ENCODE results near the gene CRHR1. TPM values are rescaled to one million over a fixed set of nuclear protein-coding genes. Genes with fewer than 3 reads are reported as not detected.
A peak's percentile ranks its signal among the peaks of the same experiment; 100 is the strongest.
"Not testable (repeated sequence)": the region's sequence is repeated elsewhere in the genome, so short reads cannot be mapped to it uniquely, and the experiment has no call there.

CRHR1 gene
- total RNA-seq (0.26 TPM), polyA plus RNA-seq (0.09 TPM)

DNA sequence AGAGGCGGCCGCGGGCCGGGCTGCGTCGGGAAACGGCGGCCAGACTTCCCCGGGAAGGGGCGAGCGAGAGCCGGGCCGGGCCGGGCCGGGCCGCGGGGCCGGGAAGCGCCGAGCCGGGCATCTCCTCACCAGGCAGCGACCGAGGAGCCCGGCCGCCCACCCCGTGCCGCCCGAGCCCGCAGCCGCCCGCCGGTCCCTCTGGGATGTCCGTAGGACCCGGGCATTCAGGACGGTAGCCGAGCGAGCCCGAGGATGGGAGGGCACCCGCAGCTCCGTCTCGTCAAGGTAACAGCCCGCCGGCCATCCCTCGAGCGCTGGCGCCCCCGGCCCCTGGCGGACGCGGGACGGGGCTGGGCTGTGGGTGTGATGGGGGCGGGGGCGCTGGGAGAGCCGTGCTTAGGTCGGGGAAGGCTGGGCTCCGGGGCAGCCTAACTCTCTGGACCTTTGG is at the start of gene CRHR1:
CRHR1 (plus strand) TSS at position 28 of the 448 bp plus-strand sequence; CDS start at position 253, 225 bp downstream.
- Histone ChIP-seq H3K4me1 (ENCODE audit: insufficient read depth) (peaks cover 3% of the 10 kb centered on the region), H3K4me3 (ENCODE audit: low read depth, low read length) (peak within 1 kb of the TSS; percentile 45), H3K27ac (ENCODE audit: low read depth) (no peak within 1 kb of the TSS), H3K36me3 (ENCODE audit: insufficient read depth) (no peaks in the 10 kb centered on the region)
- 1% methylated on average over 54 of the region's 56 CpGs for WGBS
- no peak for DNase-seq (ENCODE audit: extremely low spot score)

DNA sequence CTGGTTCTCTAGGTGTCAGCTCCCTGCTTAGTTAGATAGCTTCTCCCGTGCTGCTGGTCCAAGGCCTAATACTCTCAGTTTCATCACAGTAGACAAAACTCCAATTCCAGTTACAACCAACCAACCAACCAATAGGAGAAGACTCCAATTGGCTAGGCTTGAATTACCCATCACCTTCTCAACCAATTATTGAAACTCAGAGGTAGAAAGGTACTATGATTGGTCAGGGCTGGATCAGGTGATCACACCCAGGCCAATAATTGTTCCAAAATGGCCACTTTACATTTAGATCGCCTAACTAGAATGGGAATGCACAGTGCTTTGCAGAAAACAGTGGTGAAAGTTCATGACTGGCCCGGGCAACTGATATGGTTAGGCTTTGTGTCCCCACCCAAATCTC is 49.5 kb upstream of the CRHR1 start:
- DNase-seq (ENCODE audit: extremely low spot score), result no peak
- no peaks in the 10 kb centered on the region for H3K36me3 ChIP-seq (ENCODE audit: insufficient read depth)
- 79% methylated on average over 3 of the region's 3 CpGs for WGBS
- no peaks in the 10 kb centered on the region for H3K4me1 ChIP-seq (ENCODE audit: insufficient read depth)
- no peak overlapping the region for H3K4me3 ChIP-seq (ENCODE audit: low read depth, low read length)
- H3K27ac ChIP-seq (ENCODE audit: low read depth), result no peak overlapping the region

DNA sequence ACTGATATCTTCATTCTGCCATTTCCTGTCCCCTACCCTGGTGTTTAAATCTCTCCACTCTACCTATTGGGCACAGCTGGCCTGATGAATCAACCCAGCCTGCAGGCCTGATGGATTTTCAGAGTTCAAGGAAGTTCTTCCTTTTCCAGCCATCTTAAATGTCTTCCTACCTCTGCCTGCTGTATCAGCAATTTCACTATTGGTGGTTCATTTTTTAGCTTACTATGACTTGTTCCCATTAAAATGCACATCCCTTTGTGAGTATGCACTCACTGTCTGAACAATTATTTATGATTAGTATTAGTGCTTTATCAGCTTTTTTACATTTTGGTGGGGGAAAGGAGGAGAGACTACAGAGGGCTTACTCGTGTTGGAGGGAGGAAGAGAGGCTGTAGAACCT is 48.6 kb upstream of the CRHR1 start:
- 38% methylated on average over 1 of the region's 1 CpG for WGBS
- DNase-seq (ENCODE audit: extremely low spot score), result no peak
- Histone ChIP-seq H3K27ac (ENCODE audit: low read depth) (no peak overlapping the region), H3K4me3 (ENCODE audit: low read depth, low read length) (no peak overlapping the region), H3K36me3 (ENCODE audit: insufficient read depth) (no peaks in the 10 kb centered on the region), H3K4me1 (ENCODE audit: insufficient read depth) (no peaks in the 10 kb centered on the region)

DNA sequence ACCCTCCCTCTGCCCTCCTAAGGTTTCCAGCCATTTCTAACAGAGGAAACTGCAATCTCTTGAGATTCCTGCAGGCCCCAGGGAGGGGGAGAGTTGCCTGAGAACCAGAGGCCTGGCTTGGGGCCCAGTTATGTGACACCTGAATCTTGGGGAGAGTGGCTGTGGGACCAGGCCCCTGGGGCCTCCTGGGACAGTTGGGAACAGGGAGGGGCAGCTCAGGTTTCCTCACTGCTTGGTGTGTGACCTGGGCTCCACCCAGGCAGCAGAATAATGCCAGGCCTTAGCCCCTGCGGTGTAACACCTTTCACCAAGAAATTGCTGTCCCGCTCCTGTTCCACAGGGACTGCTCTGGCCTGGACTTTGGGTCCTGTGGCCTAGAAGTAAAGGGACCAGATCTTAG is 44.3 kb upstream of the CRHR1 start:
- DNase-seq (ENCODE audit: extremely low spot score), result no peak
- H3K36me3 ChIP-seq (ENCODE audit: insufficient read depth), result no peaks in the 10 kb centered on the region
- H3K27ac ChIP-seq (ENCODE audit: low read depth), result no peak overlapping the region
- no peak overlapping the region for H3K4me3 ChIP-seq (ENCODE audit: low read depth, low read length)
- WGBS, result 95% methylated on average over 2 of the region's 2 CpGs
- no peaks in the 10 kb centered on the region for H3K4me1 ChIP-seq (ENCODE audit: insufficient read depth)

DNA sequence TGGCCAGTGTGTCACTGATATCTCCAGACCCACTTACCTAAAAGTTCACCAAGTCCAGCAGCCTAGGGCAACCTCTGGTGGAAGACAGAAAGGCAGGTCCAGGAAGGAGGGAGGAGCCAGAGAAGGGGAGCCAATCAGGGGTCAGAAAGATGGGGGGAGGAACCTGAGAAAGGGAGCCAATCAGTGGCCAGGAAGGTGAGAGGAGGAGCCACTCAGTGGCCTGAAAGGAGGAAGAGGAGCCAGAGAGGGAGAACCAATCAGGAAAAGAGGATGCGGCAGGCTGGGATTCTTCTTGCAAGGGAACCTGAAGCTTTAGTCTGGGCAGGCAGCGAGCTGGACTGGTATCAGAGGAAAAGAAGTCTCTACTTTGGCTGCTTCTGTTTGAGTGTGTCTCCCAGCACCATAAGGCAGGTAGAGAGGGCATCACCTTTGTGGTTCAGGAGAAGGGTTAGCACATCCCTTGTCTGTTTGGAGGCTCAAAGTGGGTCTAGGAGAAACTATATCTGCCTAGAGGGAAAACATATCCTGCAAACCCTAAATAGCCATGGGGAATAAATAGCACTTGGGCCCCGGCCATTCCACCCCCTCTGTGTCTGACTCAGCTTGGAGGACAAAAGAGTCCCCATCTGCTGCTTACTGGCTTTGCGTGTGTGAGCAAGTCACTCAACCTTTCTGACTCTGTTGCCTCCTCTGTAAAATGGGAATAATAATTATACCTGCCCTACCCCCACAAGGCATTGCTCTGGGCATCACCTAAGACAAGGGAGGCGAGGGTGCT is 43.4 kb upstream of the CRHR1 start:
- Histone ChIP-seq H3K4me1 (ENCODE audit: insufficient read depth) (no peaks in the 10 kb centered on the region), H3K27ac (ENCODE audit: low read depth) (no peak overlapping the region), H3K4me3 (ENCODE audit: low read depth, low read length) (no peak overlapping the region), H3K36me3 (ENCODE audit: insufficient read depth) (no peaks in the 10 kb centered on the region)
- no peak for DNase-seq (ENCODE audit: extremely low spot score)
- 44% methylated on average over 5 of the region's 5 CpGs for WGBS

DNA sequence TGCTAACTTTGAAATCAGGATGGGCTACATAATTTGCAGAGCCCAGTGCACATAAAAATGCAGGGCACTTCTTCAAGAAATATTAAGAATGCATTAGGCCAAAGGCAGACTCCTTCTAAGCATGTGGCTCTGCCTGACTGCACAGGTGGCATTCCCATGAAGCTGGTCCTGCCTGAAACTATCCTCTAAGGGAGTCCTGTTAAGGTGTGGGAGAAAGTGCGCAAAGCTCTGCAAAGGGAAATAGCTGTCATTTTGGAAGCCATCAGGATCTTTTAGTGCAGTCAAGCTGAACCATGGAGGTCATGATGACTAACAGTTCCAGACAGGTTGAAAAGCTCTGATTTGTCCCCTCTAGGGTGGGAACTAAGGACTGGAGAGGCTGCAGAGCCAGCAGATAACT is 41.9 kb upstream of the CRHR1 start:
- Histone ChIP-seq H3K4me1 (ENCODE audit: insufficient read depth) (no peaks in the 10 kb centered on the region), H3K4me3 (ENCODE audit: low read depth, low read length) (no peak overlapping the region), H3K36me3 (ENCODE audit: insufficient read depth) (no peaks in the 10 kb centered on the region), H3K27ac (ENCODE audit: low read depth) (no peak overlapping the region)
- 90% methylated on average over 1 of the region's 1 CpG for WGBS
- no peak for DNase-seq (ENCODE audit: extremely low spot score)

DNA sequence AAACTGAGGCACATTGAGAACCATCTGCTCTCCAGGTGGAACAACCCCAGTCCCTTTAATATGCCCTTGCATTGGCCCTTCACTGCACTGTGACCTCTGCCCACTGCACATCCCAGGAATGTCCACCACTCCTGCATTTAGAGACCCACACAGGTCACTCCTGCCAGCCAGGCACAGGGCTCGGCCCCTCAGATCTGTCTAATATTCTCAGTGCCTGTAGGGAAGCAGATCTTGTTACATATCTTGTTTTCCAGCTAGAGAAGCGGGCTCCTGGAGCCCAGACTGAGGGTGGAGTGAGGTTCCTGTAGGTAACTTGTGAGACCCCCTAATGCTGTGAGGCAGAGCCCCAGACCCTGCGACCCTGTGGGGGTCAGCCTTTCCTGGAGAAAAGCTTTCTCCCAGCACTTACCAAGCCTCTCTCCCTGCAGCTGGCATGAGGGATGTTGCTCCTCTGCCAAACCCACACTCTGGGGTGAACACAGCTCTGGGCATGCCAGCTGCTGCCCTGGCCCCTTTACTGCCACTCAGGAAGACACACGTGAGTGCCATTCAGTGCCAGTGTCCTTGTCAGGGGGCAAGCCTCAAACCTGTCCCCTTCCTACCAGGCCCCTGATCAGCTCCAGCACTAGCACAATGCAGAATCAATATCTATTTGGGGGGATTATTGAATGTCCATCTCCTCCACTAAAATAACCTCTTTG is 40.3 kb upstream of the CRHR1 start:
- no peaks in the 10 kb centered on the region for H3K4me1 ChIP-seq (ENCODE audit: insufficient read depth)
- no peak overlapping the region for H3K4me3 ChIP-seq (ENCODE audit: low read depth, low read length)
- H3K27ac ChIP-seq (ENCODE audit: low read depth), result no peak overlapping the region
- DNase-seq (ENCODE audit: extremely low spot score), result no peak
- WGBS, result 75% methylated on average over 4 of the region's 4 CpGs
- no peaks in the 10 kb centered on the region for H3K36me3 ChIP-seq (ENCODE audit: insufficient read depth)

DNA sequence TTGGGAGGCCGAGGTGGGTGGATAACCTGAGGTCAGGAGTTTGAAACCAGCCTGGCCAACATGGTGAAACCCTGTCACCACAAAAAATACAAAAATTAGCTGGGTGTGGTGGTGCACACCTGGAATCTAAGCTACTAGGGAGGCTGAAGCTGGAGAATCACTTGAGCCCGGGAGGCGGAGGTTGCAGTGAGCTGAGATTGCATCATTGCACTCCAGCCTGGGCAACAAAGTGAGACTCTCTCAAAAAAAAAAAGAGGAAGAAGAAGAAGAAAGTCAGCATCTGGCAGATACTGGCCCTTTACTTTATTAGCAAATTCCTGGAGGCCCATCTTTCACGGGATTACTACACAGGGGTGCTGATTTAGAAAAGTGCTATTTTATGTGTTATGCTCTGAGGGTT is 39.3 kb upstream of the CRHR1 start:
- H3K36me3 ChIP-seq (ENCODE audit: insufficient read depth); H3K27ac ChIP-seq (ENCODE audit: low read depth); H3K4me1 ChIP-seq (ENCODE audit: insufficient read depth); H3K4me3 ChIP-seq (ENCODE audit: low read depth, low read length); DNase-seq (ENCODE audit: extremely low spot score): not testable (repeated sequence)
- 78% methylated on average over 4 of the region's 4 CpGs for whole genome bisulfite sequencing

DNA sequence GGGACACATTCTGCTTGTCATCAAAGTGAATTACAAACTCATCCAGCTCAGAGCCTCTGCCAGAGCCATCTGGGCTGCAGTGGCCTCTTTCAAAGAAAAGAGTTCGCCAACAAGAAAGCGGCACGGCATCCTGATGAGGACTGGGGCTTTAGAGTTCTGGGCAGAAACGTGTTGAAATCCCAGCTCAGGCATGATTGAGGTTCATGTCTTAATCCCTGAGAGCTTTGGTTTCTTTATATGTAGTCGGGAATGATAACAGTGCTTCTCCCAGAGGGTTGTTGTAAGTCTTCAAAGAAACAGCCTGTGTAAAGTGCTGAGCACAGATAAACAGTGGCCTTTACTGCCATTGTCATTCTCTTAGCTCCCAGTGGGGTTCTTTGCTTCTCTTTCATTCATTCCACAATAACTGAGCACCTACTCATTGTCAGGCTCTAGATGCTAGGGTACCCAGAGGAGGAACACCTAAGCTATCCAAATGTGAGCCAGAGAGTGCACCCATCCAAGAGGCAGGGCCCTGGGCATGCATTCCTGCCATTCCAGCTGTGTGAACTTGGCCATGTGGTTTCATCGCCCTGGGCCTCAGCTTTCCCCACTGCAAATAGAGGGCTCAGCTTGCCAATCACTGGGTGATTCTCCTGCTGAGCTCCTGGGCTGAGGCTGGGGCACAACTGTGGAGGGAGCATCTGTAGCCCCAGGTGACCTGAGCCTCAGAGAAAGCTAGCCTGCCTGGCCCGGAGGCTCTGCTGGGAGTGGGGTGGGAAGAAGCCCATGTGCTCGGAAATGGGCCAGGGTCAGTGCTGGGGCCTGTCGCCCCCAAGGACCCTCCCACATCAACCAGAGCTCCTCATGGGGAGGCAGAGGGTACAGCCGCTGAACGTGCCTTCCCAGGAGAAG is 38.3 kb upstream of the CRHR1 start:
- H3K4me1 ChIP-seq (ENCODE audit: insufficient read depth), result no peaks in the 10 kb centered on the region
- WGBS, result 45% methylated on average over 11 of the region's 11 CpGs
- no peak overlapping the region for H3K27ac ChIP-seq (ENCODE audit: low read depth)
- H3K36me3 ChIP-seq (ENCODE audit: insufficient read depth), result no peaks in the 10 kb centered on the region
- no peak for DNase-seq (ENCODE audit: extremely low spot score)
- no peak overlapping the region for H3K4me3 ChIP-seq (ENCODE audit: low read depth, low read length)

DNA sequence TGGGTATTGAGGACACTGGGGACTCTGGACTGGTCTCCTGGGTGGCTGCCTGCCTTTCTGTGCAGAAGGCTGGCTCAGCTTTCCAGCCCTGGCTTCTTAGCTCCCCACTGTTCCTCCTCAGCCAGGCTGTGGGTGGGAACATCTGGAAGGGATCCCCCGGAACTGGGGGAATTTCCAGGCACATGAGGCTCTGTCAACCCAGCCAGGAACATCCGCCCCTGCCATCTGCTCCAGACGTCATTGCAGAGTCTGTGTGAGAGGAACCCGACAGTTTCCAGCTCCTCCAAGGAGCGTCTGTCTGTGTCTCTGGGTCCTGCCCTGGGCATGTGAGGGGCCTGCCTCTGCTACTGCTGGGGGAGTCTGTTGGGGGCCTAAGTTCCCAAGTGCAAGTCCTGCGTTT is 36.2 kb upstream of the CRHR1 start:
- 25% methylated on average over 6 of the region's 6 CpGs for WGBS
- no peaks in the 10 kb centered on the region for H3K36me3 ChIP-seq (ENCODE audit: insufficient read depth)
- no peak overlapping the region for H3K27ac ChIP-seq (ENCODE audit: low read depth)
- H3K4me3 ChIP-seq (ENCODE audit: low read depth, low read length), result no peak overlapping the region
- H3K4me1 ChIP-seq (ENCODE audit: insufficient read depth), result no peaks in the 10 kb centered on the region
- DNase-seq (ENCODE audit: extremely low spot score), result no peak

DNA sequence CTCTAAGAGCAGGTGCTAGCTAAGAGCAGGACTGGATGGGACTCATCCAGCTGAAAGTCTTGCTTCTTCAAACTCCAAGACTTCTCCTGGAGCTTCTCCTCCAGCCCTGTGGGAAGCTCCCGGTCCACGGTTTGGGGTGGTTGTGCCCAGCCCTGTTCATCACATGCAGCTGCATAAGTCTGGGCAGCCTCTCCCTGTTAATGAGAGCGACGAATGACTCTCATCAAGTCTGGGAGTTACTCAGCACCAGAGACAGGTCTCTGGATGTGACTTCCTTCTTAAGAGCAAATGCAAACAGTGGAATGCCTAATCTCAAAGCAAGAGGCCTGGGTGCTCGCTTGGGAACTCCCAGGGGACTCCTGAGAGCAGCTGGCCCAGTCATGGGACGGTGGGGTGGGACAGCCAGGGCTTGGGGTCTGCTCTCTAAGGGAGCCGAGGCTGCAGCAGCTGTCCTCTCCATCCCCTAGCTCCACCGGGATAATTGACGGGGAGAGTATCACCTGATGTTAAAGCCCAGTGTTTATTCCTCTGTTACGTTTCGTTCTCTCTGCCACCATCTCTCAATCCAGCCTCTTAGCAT is 35.3 kb upstream of the CRHR1 start:
- H3K36me3 ChIP-seq (ENCODE audit: insufficient read depth), result no peaks in the 10 kb centered on the region
- H3K4me1 ChIP-seq (ENCODE audit: insufficient read depth), result no peaks in the 10 kb centered on the region
- no peak overlapping the region for H3K4me3 ChIP-seq (ENCODE audit: low read depth, low read length)
- no peak for DNase-seq (ENCODE audit: extremely low spot score)
- H3K27ac ChIP-seq (ENCODE audit: low read depth), result no peak overlapping the region
- WGBS, result 50% methylated on average over 11 of the region's 11 CpGs

DNA sequence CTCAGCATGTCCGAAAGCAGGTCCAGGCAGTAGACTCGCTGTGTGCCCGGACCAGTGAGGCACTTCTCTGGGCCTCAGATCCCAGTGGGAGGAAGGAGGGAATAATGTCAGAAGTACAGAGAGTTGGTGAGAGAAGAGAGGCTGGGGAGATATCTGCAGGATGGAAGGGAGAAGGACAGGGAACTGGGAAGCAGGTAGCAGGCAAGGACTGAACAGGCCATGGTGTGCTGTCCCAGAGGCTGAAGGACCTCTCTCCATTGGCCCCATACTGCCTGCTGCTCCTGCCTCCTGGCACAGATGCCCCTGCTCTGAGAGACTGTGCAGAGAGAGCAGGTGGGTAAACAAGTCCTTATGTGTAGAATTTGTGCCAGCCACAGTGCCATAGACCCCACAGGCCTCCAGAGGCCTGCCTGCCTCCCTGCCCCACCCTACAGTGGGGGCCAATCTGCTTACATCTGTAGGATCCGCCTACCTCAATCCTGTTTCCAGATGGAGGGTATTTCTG is 34.2 kb upstream of the CRHR1 start:
- WGBS, result 89% methylated on average over 4 of the region's 4 CpGs
- no peaks in the 10 kb centered on the region for H3K36me3 ChIP-seq (ENCODE audit: insufficient read depth)
- no peaks in the 10 kb centered on the region for H3K4me1 ChIP-seq (ENCODE audit: insufficient read depth)
- no peak overlapping the region for H3K27ac ChIP-seq (ENCODE audit: low read depth)
- no peak for DNase-seq (ENCODE audit: extremely low spot score)
- no peak overlapping the region for H3K4me3 ChIP-seq (ENCODE audit: low read depth, low read length)

DNA sequence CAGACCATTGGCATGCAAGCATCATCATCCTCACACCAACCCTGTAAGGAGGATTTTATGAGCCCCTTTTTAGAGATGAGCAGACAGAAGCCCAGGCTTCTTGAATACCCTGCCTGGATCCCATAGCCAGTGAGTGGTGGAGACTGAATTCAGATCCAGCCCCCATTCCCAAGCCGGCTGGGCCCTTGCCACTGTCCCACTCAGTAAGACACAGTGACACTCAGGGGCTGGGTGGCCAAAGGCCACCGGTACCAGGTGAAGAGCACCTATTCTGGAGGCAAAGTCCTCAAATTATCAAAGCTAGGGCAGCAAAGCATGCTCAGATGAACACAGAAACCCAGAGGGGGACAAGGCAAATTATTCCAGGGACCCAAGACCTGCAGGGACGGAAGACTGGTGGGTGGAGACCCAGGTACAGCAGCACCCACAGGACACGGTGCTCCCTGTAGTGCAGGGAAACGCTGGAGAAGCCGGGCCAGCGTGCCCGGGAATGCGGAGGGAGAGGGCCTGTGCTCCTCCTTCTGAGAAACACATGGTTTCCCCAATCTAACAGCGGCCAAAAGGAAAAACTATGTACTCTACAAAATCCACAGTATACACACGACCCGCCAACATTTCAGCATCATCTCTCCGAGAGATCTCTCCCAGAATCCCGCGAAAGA is 33.2 kb upstream of the CRHR1 start:
- WGBS, result 81% methylated on average over 15 of the region's 15 CpGs
- H3K4me1 ChIP-seq (ENCODE audit: insufficient read depth), result no peaks in the 10 kb centered on the region
- no peak overlapping the region for H3K4me3 ChIP-seq (ENCODE audit: low read depth, low read length)
- no peak for DNase-seq (ENCODE audit: extremely low spot score)
- no peak overlapping the region for H3K27ac ChIP-seq (ENCODE audit: low read depth)
- no peaks in the 10 kb centered on the region for H3K36me3 ChIP-seq (ENCODE audit: insufficient read depth)
